ENCODE data around the gene CACNA2D3.

The CACNA2D3 gene

DNA sequence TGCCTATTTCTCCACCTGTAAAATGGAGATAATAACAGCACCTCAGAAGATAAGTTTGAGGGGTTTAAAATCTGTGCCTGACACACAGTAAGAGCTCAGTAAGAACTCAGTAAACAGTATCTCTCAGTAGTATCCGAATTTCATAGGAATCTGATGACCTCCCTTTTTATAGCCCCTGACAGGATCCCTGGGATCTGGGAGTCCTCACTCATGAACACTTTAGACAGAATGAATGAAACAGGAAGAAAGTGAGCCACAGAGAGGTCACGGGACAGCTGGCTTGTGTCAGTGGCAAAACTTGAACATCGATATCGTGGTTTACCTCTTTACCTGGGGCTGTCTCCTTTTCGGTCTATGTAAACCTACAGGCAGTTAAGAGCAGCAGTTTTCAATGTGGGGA is 754.3 kb downstream of the CACNA2D3 start:
- Histone ChIP-seq H3K14ac (ENCODE audit: low read length) (no peak overlapping the region), H2BK15ac (ENCODE audit: low read length) (no peak overlapping the region), H2AK5ac (ENCODE audit: low read depth, low read length) (no peak overlapping the region), H3K79me1 (ENCODE audit: low read depth, low read length) (no peaks in the 10 kb centered on the region), H3K9me3 (replicated peaks in 1 of 2; ENCODE audit: control insufficient read depth in 2 of 2, insufficient read depth in 1 of 2, low read depth in 1 of 2, low read length in 2 of 2) (no peaks in the 10 kb centered on the region), H3K27ac (replicated peaks; ENCODE audit: low read length) (no peak overlapping the region), H3K23ac (ENCODE audit: low read depth, low read length, poor library complexity) (no peak overlapping the region), H4K8ac (ENCODE audit: low read depth, low read length) (no peak overlapping the region), H3K4me3 (ENCODE audit: low read length in 2 of 2) (no peak overlapping the region), H3K18ac (ENCODE audit: low read length) (no peak overlapping the region), H2AFZ (ENCODE audit: low read length) (no peak overlapping the region), H2BK12ac (ENCODE audit: low read length) (no peak overlapping the region), H3K4me1 (ENCODE audit: control insufficient read depth in 2 of 2, insufficient read depth in 1 of 2, low read depth in 1 of 2, low read length in 2 of 2) (peaks cover 2% of the 10 kb centered on the region in 2 donors), H3K4ac (ENCODE audit: low read length) (no peak overlapping the region), H3K9ac (ENCODE audit: low read depth, low read length, poor library complexity) (no peak overlapping the region), H4K91ac (ENCODE audit: low read depth, low read length, poor library complexity) (no peak overlapping the region), H3K36me3 (replicated peaks in 1 of 2; ENCODE audit: control insufficient read depth in 2 of 2, insufficient read depth in 2 of 2, low read length in 2 of 2) (no peaks in the 10 kb centered on the region), H2BK5ac (ENCODE audit: low read length) (no peak overlapping the region), H2BK120ac (ENCODE audit: low read depth, low read length) (no peak overlapping the region), H3K4me2 (ENCODE audit: insufficient read depth, low read length, poor library complexity, severe bottlenecking) (no peak overlapping the region), H3K27me3 (ENCODE audit: control insufficient read depth in 3 of 3, insufficient read depth in 3 of 3, low read depth in 1 of 3, low read length in 3 of 3) (no peaks in the 10 kb centered on the region)
- no CpG with 5 or more reads among the region's 5 CpGs for WGBS, 2 donors (ENCODE audit: extremely low coverage in 2 of 2, insufficient read length in 2 of 2, insufficient replicate concordance in 1 of 2)
- DNase-seq (ENCODE audit: low spot score) = no peak

DNA sequence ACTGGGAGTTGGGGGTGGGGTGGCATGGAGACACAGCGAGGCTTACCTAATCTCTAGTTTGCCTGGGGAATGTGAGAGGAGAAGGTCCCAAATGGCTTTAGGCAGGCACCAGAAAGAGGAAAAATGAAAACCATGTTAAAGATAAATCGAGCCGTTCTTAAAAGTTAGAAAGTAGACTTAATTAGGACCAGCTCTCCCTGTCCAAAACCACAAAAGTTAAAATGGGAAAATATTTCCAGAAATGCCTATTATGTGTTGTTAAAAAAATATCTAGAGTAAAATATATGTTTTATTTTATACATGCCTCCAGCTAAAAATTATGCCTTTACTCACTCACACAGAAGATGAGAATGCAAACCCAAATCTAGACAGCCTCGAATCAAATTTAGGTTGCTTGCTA is 755.4 kb downstream of the CACNA2D3 start:
- Histone ChIP-seq H4K91ac (ENCODE audit: low read depth, low read length, poor library complexity) (no peak overlapping the region), H3K4me3 (ENCODE audit: low read length in 2 of 2) (no peak overlapping the region), H3K4me2 (ENCODE audit: insufficient read depth, low read length, poor library complexity, severe bottlenecking) (no peak overlapping the region), H3K23ac (ENCODE audit: low read depth, low read length, poor library complexity) (no peak overlapping the region), H3K27me3 (ENCODE audit: control insufficient read depth in 3 of 3, insufficient read depth in 3 of 3, low read depth in 1 of 3, low read length in 3 of 3) (no peaks in the 10 kb centered on the region), H2BK15ac (ENCODE audit: low read length) (no peak overlapping the region), H2BK120ac (ENCODE audit: low read depth, low read length) (no peak overlapping the region), H3K36me3 (replicated peaks in 1 of 2; ENCODE audit: control insufficient read depth in 2 of 2, insufficient read depth in 2 of 2, low read length in 2 of 2) (no peaks in the 10 kb centered on the region), H3K14ac (ENCODE audit: low read length) (no peak overlapping the region), H3K79me1 (ENCODE audit: low read depth, low read length) (no peaks in the 10 kb centered on the region), H3K27ac (replicated peaks; ENCODE audit: low read length) (no peak overlapping the region), H3K4me1 (ENCODE audit: control insufficient read depth in 2 of 2, insufficient read depth in 1 of 2, low read depth in 1 of 2, low read length in 2 of 2) (peaks cover 2% of the 10 kb centered on the region in 2 donors), H3K9me3 (replicated peaks in 1 of 2; ENCODE audit: control insufficient read depth in 2 of 2, insufficient read depth in 1 of 2, low read depth in 1 of 2, low read length in 2 of 2) (no peaks in the 10 kb centered on the region), H2BK5ac (ENCODE audit: low read length) (no peak overlapping the region), H3K9ac (ENCODE audit: low read depth, low read length, poor library complexity) (no peak overlapping the region), H3K4ac (ENCODE audit: low read length) (no peak overlapping the region), H4K8ac (ENCODE audit: low read depth, low read length) (no peak overlapping the region), H2BK12ac (ENCODE audit: low read length) (no peak overlapping the region), H2AK5ac (ENCODE audit: low read depth, low read length) (no peak overlapping the region), H3K18ac (ENCODE audit: low read length) (no peak overlapping the region), H2AFZ (ENCODE audit: low read length) (no peak overlapping the region)
- no peak for DNase-seq (ENCODE audit: low spot score)
- WGBS, 2 donors (ENCODE audit: extremely low coverage in 2 of 2, insufficient read length in 2 of 2, insufficient replicate concordance in 1 of 2) = no CpG with 5 or more reads among the region's 4 CpGs

DNA sequence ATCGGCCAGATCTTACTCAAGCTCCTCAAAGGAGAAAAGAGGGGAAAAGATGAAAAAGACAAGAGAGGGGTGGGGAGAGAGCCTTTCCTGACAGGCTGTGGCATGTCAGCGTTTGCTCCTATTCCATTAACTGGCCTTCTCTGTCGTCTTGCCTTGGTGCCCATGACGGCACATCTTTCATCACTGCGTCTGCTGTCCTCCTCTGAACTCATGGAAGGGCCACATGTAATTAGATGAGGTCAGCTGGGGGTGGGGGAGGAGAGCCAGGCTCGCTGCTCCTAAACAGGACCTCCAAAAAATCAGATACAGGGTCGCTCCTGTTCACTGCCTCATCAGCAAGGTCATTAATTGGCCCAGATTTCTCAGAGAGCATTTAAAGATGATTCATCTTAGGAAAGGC is 755.8 kb downstream of the CACNA2D3 start:
- Histone ChIP-seq H2BK120ac (ENCODE audit: low read depth, low read length) (no peak overlapping the region), H3K9me3 (replicated peaks in 1 of 2; ENCODE audit: control insufficient read depth in 2 of 2, insufficient read depth in 1 of 2, low read depth in 1 of 2, low read length in 2 of 2) (no peaks in the 10 kb centered on the region), H3K9ac (ENCODE audit: low read depth, low read length, poor library complexity) (no peak overlapping the region), H3K14ac (ENCODE audit: low read length) (no peak overlapping the region), H4K8ac (ENCODE audit: low read depth, low read length) (no peak overlapping the region), H2BK12ac (ENCODE audit: low read length) (no peak overlapping the region), H3K4me2 (ENCODE audit: insufficient read depth, low read length, poor library complexity, severe bottlenecking) (no peak overlapping the region), H4K91ac (ENCODE audit: low read depth, low read length, poor library complexity) (no peak overlapping the region), H2BK15ac (ENCODE audit: low read length) (no peak overlapping the region), H2BK5ac (ENCODE audit: low read length) (no peak overlapping the region), H3K27ac (replicated peaks; ENCODE audit: low read length) (no peak overlapping the region), H3K23ac (ENCODE audit: low read depth, low read length, poor library complexity) (no peak overlapping the region), H2AK5ac (ENCODE audit: low read depth, low read length) (no peak overlapping the region), H3K4me3 (ENCODE audit: low read length in 2 of 2) (no peak overlapping the region), H2AFZ (ENCODE audit: low read length) (no peak overlapping the region), H3K4me1 (ENCODE audit: control insufficient read depth in 2 of 2, insufficient read depth in 1 of 2, low read depth in 1 of 2, low read length in 2 of 2) (peaks cover 2% of the 10 kb centered on the region in 2 donors), H3K36me3 (replicated peaks in 1 of 2; ENCODE audit: control insufficient read depth in 2 of 2, insufficient read depth in 2 of 2, low read length in 2 of 2) (no peaks in the 10 kb centered on the region), H3K4ac (ENCODE audit: low read length) (no peak overlapping the region), H3K18ac (ENCODE audit: low read length) (peak overlapping the region; percentile 28), H3K79me1 (ENCODE audit: low read depth, low read length) (no peaks in the 10 kb centered on the region), H3K27me3 (ENCODE audit: control insufficient read depth in 3 of 3, insufficient read depth in 3 of 3, low read depth in 1 of 3, low read length in 3 of 3) (no peaks in the 10 kb centered on the region)
- no CpG with 5 or more reads among the region's 7 CpGs for WGBS, 2 donors (ENCODE audit: extremely low coverage in 2 of 2, insufficient read length in 2 of 2, insufficient replicate concordance in 1 of 2)
- DNase-seq (ENCODE audit: low spot score) = no peak

DNA sequence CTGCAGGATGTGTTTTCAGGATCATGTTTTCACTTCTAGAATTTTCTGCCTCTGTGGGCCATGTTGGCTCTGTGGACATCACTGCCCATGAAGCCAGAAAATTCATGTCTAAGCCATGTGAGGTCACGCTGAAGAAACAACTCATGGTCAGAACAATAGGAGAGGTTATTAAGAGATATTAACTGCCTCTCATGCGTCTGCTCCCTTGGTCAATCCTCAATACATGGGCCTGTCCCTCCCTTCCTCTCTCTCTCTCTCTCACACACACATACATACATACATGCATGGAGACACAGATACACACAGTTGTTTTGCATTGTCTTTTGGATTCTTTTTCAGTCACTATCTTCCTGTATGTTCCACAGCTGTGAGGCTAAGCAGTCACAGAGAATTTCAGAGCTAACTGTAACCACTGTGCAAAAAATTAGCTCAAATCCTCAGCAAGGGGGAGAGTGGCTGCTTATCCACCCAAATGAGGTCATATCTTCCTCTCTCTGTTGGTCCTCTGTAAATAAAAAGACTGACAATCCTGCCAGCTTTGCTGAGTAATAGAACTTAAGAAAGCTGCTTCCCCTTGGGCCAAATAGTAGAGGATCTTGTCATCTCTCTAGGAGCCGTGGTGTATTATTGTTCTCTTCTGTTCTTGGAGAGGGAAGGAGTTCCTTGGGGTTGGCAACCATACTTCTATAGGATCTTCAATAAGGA is 759.9 kb downstream of the CACNA2D3 start:
- Histone ChIP-seq H2BK15ac (ENCODE audit: low read length) (no peak overlapping the region), H2AFZ (ENCODE audit: low read length) (no peak overlapping the region), H2BK12ac (ENCODE audit: low read length) (no peak overlapping the region), H3K4ac (ENCODE audit: low read length) (no peak overlapping the region), H3K79me1 (ENCODE audit: low read depth, low read length) (no peaks in the 10 kb centered on the region), H3K4me1 (ENCODE audit: control insufficient read depth in 2 of 2, insufficient read depth in 1 of 2, low read depth in 1 of 2, low read length in 2 of 2) (peaks cover 2% of the 10 kb centered on the region in 2 donors), H3K36me3 (replicated peaks in 1 of 2; ENCODE audit: control insufficient read depth in 2 of 2, insufficient read depth in 2 of 2, low read length in 2 of 2) (no peaks in the 10 kb centered on the region), H3K23ac (ENCODE audit: low read depth, low read length, poor library complexity) (no peak overlapping the region), H3K9ac (ENCODE audit: low read depth, low read length, poor library complexity) (no peak overlapping the region), H2BK5ac (ENCODE audit: low read length) (no peak overlapping the region), H3K27ac (replicated peaks; ENCODE audit: low read length) (no peak overlapping the region), H3K9me3 (replicated peaks in 1 of 2; ENCODE audit: control insufficient read depth in 2 of 2, insufficient read depth in 1 of 2, low read depth in 1 of 2, low read length in 2 of 2) (no peaks in the 10 kb centered on the region), H4K8ac (ENCODE audit: low read depth, low read length) (no peak overlapping the region), H3K27me3 (ENCODE audit: control insufficient read depth in 3 of 3, insufficient read depth in 3 of 3, low read depth in 1 of 3, low read length in 3 of 3) (peaks cover 0 to 4% (median 0%) of the 10 kb centered on the region in 3 experiments), H2BK120ac (ENCODE audit: low read depth, low read length) (no peak overlapping the region), H3K4me2 (ENCODE audit: insufficient read depth, low read length, poor library complexity, severe bottlenecking) (no peak overlapping the region), H3K4me3 (ENCODE audit: low read length in 2 of 2) (no peak overlapping the region), H4K91ac (ENCODE audit: low read depth, low read length, poor library complexity) (no peak overlapping the region), H3K14ac (ENCODE audit: low read length) (no peak overlapping the region), H2AK5ac (ENCODE audit: low read depth, low read length) (no peak overlapping the region), H3K18ac (ENCODE audit: low read length) (no peak overlapping the region)
- DNase-seq (ENCODE audit: low spot score) = no peak
- no CpG with 5 or more reads among the region's 3 CpGs for WGBS, 2 donors (ENCODE audit: extremely low coverage in 2 of 2, insufficient read length in 2 of 2, insufficient replicate concordance in 1 of 2)

Data from neuronal stem cell (in vitro differentiated cells).